K562 (cell line): ENCODE data around the gene TMEM178A. TPM values are rescaled to one million over a fixed set of nuclear protein-coding genes. Genes with fewer than 3 reads are reported as not detected.

Source experiments
- ATAC-seq: fragments of 200-7000 bp; cut with Tn5 transposase; 3 replicates; pipeline ENCODE4 v1.9.1; 2020; ENCODE audit warnings: moderate library complexity
- BruUV-seq: library from RNA; stranded (reverse); fragments of 400-500 nt; replicated peaks from 2 replicates; lab custom pipeline; 2021; lab: Mats Ljungman, UMichigan
- CTCF ChIA-PET: fragments of 300-600 bp; formaldehyde crosslinking; extraction: SDS; loops from one replicate; lab custom pipeline; 2021; ENCODE audit warnings: low intra/inter-chr PET ratio; lab: Yijun Ruan, JAX
- POLR2A ChIA-PET: fragments of 300-600, 350-650 bp; sonication (Branson Sonifier 250); formaldehyde crosslinking; extraction: SDS; loops from one replicate; lab custom pipeline; 2021; ENCODE audit warnings: antibody characterized with exemption, inconsistent platforms; lab: Yijun Ruan, JAX
- DNase-seq, 4 experiments: peaks; one replicate each; pipeline versions ENCODE4 v3.0.0 to v3.0.0-alpha.2; 2011 to 2018; ENCODE audit warnings: low spot score in 3 of 4, mixed read lengths in 3 of 4; ENCODE audit errors: extremely low read depth in 1 of 4
- FAIRE-seq: peaks from 2 replicates; lab custom pipeline; 2011; peaks lifted over from hg19 to GRCh38; lab: Jason Lieb, UNC
- H2AFZ ChIP-seq: 2 replicates; pipeline ENCODE4 v1.6.0; 2011; ENCODE audit warnings: low read depth, low read length, control low read depth, inconsistent platforms
- H3K27ac ChIP-seq: fragments of 200-600 bp; 3 replicates; pipeline ENCODE4 v1.8.0; 2011; ENCODE audit warnings: low read depth, mild to moderate bottlenecking, control low read depth, inconsistent platforms, low read length, moderate library complexity, mixed read lengths; ENCODE audit errors: extremely low read depth
- H3K27me3 ChIP-seq, 2 experiments: fragments of 300-600 bp in 1 of 2; 2 replicates in 1 of 2; 3 replicates in 1 of 2; pipeline versions ENCODE4 v1.6.0 to v1.8.0; 2011; ENCODE audit warnings: inconsistent platforms in 2 of 2, low read length in 2 of 2, mild to moderate bottlenecking in 1 of 2, mixed read lengths in 1 of 2, moderate library complexity in 1 of 2; ENCODE audit not compliant: control insufficient read depth in 2 of 2, insufficient read depth in 2 of 2
- H3K36me3 ChIP-seq: fragments of 300-600 bp; 3 replicates; pipeline ENCODE4 v1.8.0; 2011; ENCODE audit warnings: mild to moderate bottlenecking, low read length, inconsistent platforms; ENCODE audit not compliant: control insufficient read depth, insufficient read depth
- H3K4me1 ChIP-seq, 2 experiments: fragments of 200-600 bp in 1 of 2; replicated peaks in 1 of 2; 2 replicates in 1 of 2; 3 replicates in 1 of 2; pipeline versions ENCODE4 v1.5.1 to v1.8.0; 2011; ENCODE audit warnings: inconsistent platforms in 2 of 2, low read length in 2 of 2, mild to moderate bottlenecking in 1 of 2, mixed read lengths in 1 of 2, moderate library complexity in 1 of 2; ENCODE audit not compliant: control insufficient read depth in 2 of 2, insufficient read depth in 2 of 2
- H3K4me2 ChIP-seq: 2 replicates; pipeline ENCODE4 v1.6.1; 2011; ENCODE audit warnings: low read length, control low read depth, inconsistent platforms, mixed read lengths; ENCODE audit not compliant: insufficient read depth
- H3K4me3 ChIP-seq: fragments of 200-600 bp; sonication (generic), shearing (Covaris generic); 2 replicates; pipeline ENCODE4 v1.5.1; 2016; ENCODE audit warnings: control low read depth, inconsistent platforms
- H3K79me2 ChIP-seq: fragments of 200-600 bp; 3 replicates; pipeline ENCODE4 v1.8.0; 2011; ENCODE audit warnings: low read length, inconsistent platforms; ENCODE audit not compliant: control insufficient read depth, insufficient read depth
- H3K9ac ChIP-seq, 2 experiments: 2 replicates each; pipeline versions ENCODE4 v1.6.0 to v1.6.1; 2011; ENCODE audit warnings: low read depth in 2 of 2, low read length in 2 of 2, control low read depth in 1 of 2, inconsistent platforms in 1 of 2, mild to moderate bottlenecking in 1 of 2, mixed read lengths in 1 of 2; ENCODE audit not compliant: insufficient read depth in 1 of 2
- H3K9me1 ChIP-seq: one replicate; pipeline ENCODE4 v1.6.0; 2011; ENCODE audit warnings: inconsistent platforms, mild to moderate bottlenecking, low read length, moderate library complexity; ENCODE audit not compliant: control insufficient read depth, insufficient read depth
- H3K9me3 ChIP-seq: replicated peaks from 2 replicates; pipeline ENCODE4 v1.5.1; 2011; ENCODE audit warnings: low read depth, low read length, inconsistent platforms; ENCODE audit not compliant: control insufficient read depth, insufficient read depth
- H4K20me1 ChIP-seq: replicated peaks from 2 replicates; pipeline ENCODE4 v1.6.1; 2011; ENCODE audit warnings: low read length, inconsistent platforms, mixed read lengths; ENCODE audit not compliant: control insufficient read depth, insufficient read depth
- ADNP ChIP-seq: fragments of 200-800 bp; sonication (Bioruptor generic); IDR thresholded peaks from 2 replicates; pipeline ENCODE4 v1.6.1; 2016; ENCODE audit warnings: missing genetic modification characterization, missing compliant biosample characterization
- BRCA1 ChIP-seq, 2 experiments: fragments of 450-650 bp in 1 of 2; sonication (generic) in 1 of 2; formaldehyde crosslinking in 1 of 2; IDR thresholded peaks; 2 replicates each; pipeline versions ENCODE4 v1.5.0 to v1.6.1; 2017 to 2020; ENCODE audit warnings: mild to moderate bottlenecking in 1 of 2, missing genetic modification reagents in 1 of 2
- BRD9 ChIP-seq: fragments of 450-650 bp; IDR thresholded peaks from 2 replicates; pipeline ENCODE4 v1.6.1; 2018; ENCODE audit warnings: low read depth; ENCODE audit not compliant: partially characterized antibody
- CBX1 ChIP-seq: sonication (generic); IDR thresholded peaks from 2 replicates; pipeline ENCODE4 v1.6.1; 2016; ENCODE audit warnings: antibody characterized with exemption, low read depth, mild to moderate bottlenecking
- CREB3 ChIP-seq: fragments of 450-650 bp; conservative IDR thresholded peaks from 2 replicates; pipeline ENCODE4 v1.6.1; 2016; ENCODE audit warnings: missing genetic modification characterization, low read depth, mild to moderate bottlenecking, missing compliant biosample characterization, moderate library complexity
- ELF4 ChIP-seq: fragments of 450-650 bp; formaldehyde crosslinking; IDR thresholded peaks from 2 replicates; pipeline ENCODE4 v1.4.0; 2022; ENCODE audit warnings: missing genetic modification characterization
- EWSR1 ChIP-seq: fragments of 450-650 bp; IDR thresholded peaks from 2 replicates; pipeline ENCODE4 v1.6.1; 2018; ENCODE audit warnings: borderline replicate concordance, mild to moderate bottlenecking, low read depth, moderate library complexity; ENCODE audit not compliant: partially characterized antibody
- HDAC1 ChIP-seq, 2 experiments: fragments of 450-650 bp; IDR thresholded peaks; 2 replicates each; pipeline ENCODE4 v1.6.1; 2016 to 2017; ENCODE audit warnings: inconsistent platforms in 1 of 2, mild to moderate bottlenecking in 1 of 2, moderate library complexity in 1 of 2
- KLF1 ChIP-seq: fragments of 450-650 bp; IDR thresholded peaks from 2 replicates; pipeline ENCODE4 v1.6.1; 2016; ENCODE audit warnings: missing genetic modification characterization, missing compliant biosample characterization
- MAX ChIP-seq: sonication (generic); formaldehyde crosslinking; IDR thresholded peaks from 2 replicates; pipeline ENCODE4 v1.9.0; 2022; ENCODE audit warnings: mild to moderate bottlenecking, missing genetic modification reagents
- MEF2A ChIP-seq: IDR thresholded peaks from 2 replicates; pipeline ENCODE4 v1.6.1; 2011; ENCODE audit warnings: low read depth, mild to moderate bottlenecking, low read length, moderate library complexity; ENCODE audit not compliant: control insufficient read depth
- PHF21A ChIP-seq: fragments of 450-650 bp; IDR thresholded peaks from 2 replicates; pipeline ENCODE4 v1.6.1; 2017; ENCODE audit warnings: low read depth, borderline replicate concordance
- RBM14 ChIP-seq: fragments of 200-400 bp; formaldehyde crosslinking; IDR thresholded peaks from 2 replicates; pipeline ENCODE4 v1.6.1; 2018; ENCODE audit warnings: low read depth, mild to moderate bottlenecking, low read length, moderate library complexity, borderline replicate concordance; ENCODE audit not compliant: insufficient read depth
- SLC30A9 ChIP-seq: fragments of 250-450 bp; sonication (Bioruptor Pico); IDR thresholded peaks from 2 replicates; pipeline ENCODE4 v1.8.0; 2022; ENCODE audit warnings: mild to moderate bottlenecking, moderate library complexity
- XRCC5 ChIP-seq: fragments of 200-400 bp; formaldehyde crosslinking; IDR thresholded peaks from 2 replicates; pipeline ENCODE4 v1.6.1; 2017; ENCODE audit warnings: low read depth, mild to moderate bottlenecking, low read length
- ZC3H8 ChIP-seq: fragments of 450-650 bp; IDR thresholded peaks from 2 replicates; pipeline ENCODE4 v1.6.1; 2017
- ZKSCAN8 ChIP-seq: fragments of 200-800 bp; sonication (Bioruptor generic); IDR thresholded peaks from 2 replicates; pipeline ENCODE4 v1.6.1; 2016; ENCODE audit warnings: missing genetic modification characterization, missing compliant biosample characterization
- ZNF395 ChIP-seq: fragments of 200-800 bp; sonication (Bioruptor generic); IDR thresholded peaks from 2 replicates; pipeline ENCODE4 v1.6.1; 2017; ENCODE audit warnings: missing genetic modification characterization, missing compliant biosample characterization
- WGBS: fragments of 100-300 bp; shearing (Covaris generic); methylation state at CpG from one replicate; pipeline ENCODE4 v1.1.6; 2016; ENCODE audit warnings: low coverage, mixed read lengths; ENCODE audit not compliant: insufficient coverage; ENCODE audit errors: missing lambda C conversion rate; 5-methylcytosine and 5-hydroxymethylcytosine counted together
- in situ Hi-C: fragments of 300-500 bp; cut with MboI; formaldehyde crosslinking; loops from 4 replicates; pipeline ENCODE4 v1.15.0; 2018; ENCODE audit warnings: inconsistent platforms, mixed read lengths
- intact Hi-C: fragments of 100-400 bp; cut with micrococcal nuclease; formaldehyde crosslinking; loops from 2 replicates; pipeline ENCODE4 v1.14.2; 2022
- polyA plus RNA-seq, 8 experiments: library from polyadenylated mRNA; depleted of rRNA in 4 of 8; stranded (reverse) in 5 of 8; unstranded in 3 of 8; fragments of >200 nt; fragmentation: Nextera tagmentation in 2 of 8; fragmentation: Illumina TruSeq in 1 of 8; extraction: Ambion mirVana in 2 of 8; extraction: Trizol in 1 of 8; gene quantifications; 2 replicates each; pipeline versions ENCODE4 v1.2.1 to v1.2.3, GENCODE V29; 2011 to 2014; ENCODE audit warnings: inconsistent platforms in 1 of 8, missing spikeins in 1 of 8
- total RNA-seq, 7 experiments: library from RNA; depleted of rRNA in 6 of 7; stranded (reverse); fragments of >200 nt in 6 of 7; fragmentation: Illumina TruSeq in 2 of 7; extraction: Trizol in 2 of 7; gene quantifications; 2 replicates each; pipeline versions ENCODE4 v1.2.1 to v1.2.3, GENCODE V29; 2011 to 2021; ENCODE audit warnings: low replicate concordance in 1 of 7

The TMEM178A gene
- total and polyA plus RNA-seq, 9 of the 15 experiments (the other 6 are each of a cell fraction or from before 2014, with no cell fraction given), result 0.04 to 0.17 TPM; not detected in 7

GRCh38 chr2:39638581-39638980 lies 27.1 kb upstream of the TMEM178A start:
- CTCF ChIA-PET, result no interaction called here
- H3K9ac ChIP-seq, result no peak overlapping the region
- in situ Hi-C loops, result no loop called here
- H3K4me2 ChIP-seq, result no peak overlapping the region
- BruUV-seq, result no TSS peak
- ATAC-seq (no peak), FAIRE-seq (no peak), DNase-seq (no peak)
- no peaks in the 10 kb centered on the region for H3K9me1 ChIP-seq
- H2AFZ ChIP-seq, result no peak overlapping the region
- no peaks in the 10 kb centered on the region for H3K79me2 ChIP-seq
- no peak overlapping the region for H3K27ac ChIP-seq
- H3K4me1 ChIP-seq, result no peaks in the 10 kb centered on the region
- H4K20me1 ChIP-seq, result no peaks in the 10 kb centered on the region
- no peaks in the 10 kb centered on the region; the same call in 1 of the 2 replicates for H3K9me3 ChIP-seq
- H3K4me3 ChIP-seq, result no peak overlapping the region
- H3K36me3 ChIP-seq, result no peaks in the 10 kb centered on the region
- intact Hi-C loops, result no loop called here
- H3K27me3 ChIP-seq, result peaks cover 11 to 19% of the 10 kb centered on the region in 2 experiments; a peak in 3 of 5 replicates
- POLR2A ChIA-PET, result no interaction called here
- no peak for TF ChIP-seq KLF1 (tag)
- TF ChIP-seq PHF21A, result no peak
- TF ChIP-seq CREB3 (tag), result no peak
- no peak for TF ChIP-seq BRCA1 (IDR thresholded peaks at IDR 0.05)
- no peak for TF ChIP-seq BRCA1 (CRISPR knock-in tag; IDR thresholded peaks at IDR 0.05)
- TF ChIP-seq ZC3H8, result no peak
- no peak for TF ChIP-seq HDAC1 (IDR thresholded peaks at IDR 0.05)
- no peak for TF ChIP-seq MEF2A
- no peak for TF ChIP-seq BRD9
- TF ChIP-seq CBX1, result no peak
- TF ChIP-seq ZKSCAN8 (CRISPR knock-in tag), result no peak
- TF ChIP-seq ADNP (tag), result no peak
- no peak for TF ChIP-seq XRCC5
- no peak for TF ChIP-seq ZNF395
- TF ChIP-seq ELF4 (CRISPR knock-in tag), result no peak
- TF ChIP-seq SLC30A9 (CRISPR knock-in tag), result no peak
- TF ChIP-seq RBM14, result no peak
- TF ChIP-seq MAX (CRISPR knock-in tag), result no peak
- TF ChIP-seq EWSR1, result no peak
- WGBS, result 1% methylated on average over 3 of the region's 3 CpGs
